Left renal cortex interstitium (tissue), 4 donors: ENCODE data around the gene ST3GAL4. TPM values are rescaled to one million over a fixed set of nuclear protein-coding genes. Genes with fewer than 3 reads are reported as not detected.
"Not testable (repeated sequence)": the region's sequence is repeated elsewhere in the genome, so short reads cannot be mapped to it uniquely, and the experiment has no call there.

Source experiments
- DNase-seq, 4 donors: peaks; one replicate each; pipeline ENCODE4 v3.0.0-alpha.2; 2013; ENCODE audit warnings: low read depth in 4 of 4, low spot score in 2 of 4, missing footprints in 1 of 4
- polyA plus RNA-seq, 4 donors: library from polyadenylated mRNA; unstranded; fragments of 120-200 nt; gene quantifications; one replicate each; pipeline ENCODE4 v1.2.1, GENCODE V29; 2013; ENCODE audit not compliant: insufficient read length in 4 of 4

ST3GAL4 gene
- polyA plus RNA-seq, 4 donors: 15.4 to 24.5 (median 17.7) TPM

- no peak for DNase-seq
These were observed 5.9 kb downstream of the ST3GAL4 start for GRCh38 chr11:126361400-126361799.

GRCh38 chr11:126362879-126363655, 7.6 kb downstream of the ST3GAL4 start:
- no peak for DNase-seq

GRCh38 chr11:126363706-126364248, 8.3 kb downstream of the ST3GAL4 start:
- no peak for DNase-seq

GRCh38 chr11:126364735-126365134, 9.2 kb downstream of the ST3GAL4 start:
- DNase-seq: not testable (repeated sequence)

GRCh38 chr11:126365508-126365907, 10.0 kb downstream of the ST3GAL4 start:
- DNase-seq: not testable (repeated sequence)

- no peak for DNase-seq
These were observed 10.8 kb downstream of the ST3GAL4 start for GRCh38 chr11:126366064-126366822.

- DNase-seq: not testable (repeated sequence)
These were observed 11.6 kb downstream of the ST3GAL4 start for GRCh38 chr11:126366823-126367654.

- not testable (repeated sequence) for DNase-seq
These were observed 12.3 kb downstream of the ST3GAL4 start for GRCh38 chr11:126367806-126368205.

GRCh38 chr11:126368336-126369119, 13.0 kb downstream of the ST3GAL4 start:
- DNase-seq: not testable (repeated sequence)

- DNase-seq: no peak
These were observed 14.5 kb downstream of the ST3GAL4 start for GRCh38 chr11:126370016-126370415.

GRCh38 chr11:126371595-126371994, 16.1 kb downstream of the ST3GAL4 start:
- no peak for DNase-seq

GRCh38 chr11:126373389-126374066, 18.0 kb downstream of the ST3GAL4 start:
- DNase-seq: not testable (repeated sequence)

GRCh38 chr11:126374562-126375300, 19.2 kb downstream of the ST3GAL4 start:
- DNase-seq: not testable (repeated sequence)

- no peak for DNase-seq
These were observed 20.2 kb downstream of the ST3GAL4 start for GRCh38 chr11:126375726-126376125.

- DNase-seq: no peak
These were observed 23.3 kb downstream of the ST3GAL4 start for GRCh38 chr11:126378763-126379162.

GRCh38 chr11:126380909-126381308, 25.4 kb downstream of the ST3GAL4 start:
- DNase-seq: no peak

- DNase-seq: not testable (repeated sequence)
These were observed 26.5 kb downstream of the ST3GAL4 start for GRCh38 chr11:126381960-126382359.

- DNase-seq: not testable (repeated sequence)
These were observed 27.2 kb downstream of the ST3GAL4 start for GRCh38 chr11:126382641-126383040.
